ENCODE data around the gene NKPD1. TPM values are rescaled to one million over a fixed set of nuclear protein-coding genes. Genes with fewer than 3 reads are reported as not detected.

NKPD1 gene
- total RNA-seq, 2 donors from 2014 or later: 0.49 to 0.81 TPM

GRCh38 chr19:45200568-45200967 lies 39.8 kb upstream of the NKPD1 start:
- no peak for TF ChIP-seq CTCF (IDR thresholded peaks at IDR 0.05)
- Histone ChIP-seq H3K4me1 (ENCODE audit: control insufficient read depth in 1 of 2, low read depth in 2 of 2) (no peaks in the 10 kb centered on the region), H3K36me3 (no peaks in the 10 kb centered on the region), H3K4me3 (no peak overlapping the region), H3K27ac (no peak overlapping the region), H3K9me3 (no peaks in the 10 kb centered on the region), H3K27me3 (replicated peaks; ENCODE audit: insufficient read depth) (no peaks in the 10 kb centered on the region)
- DNase-seq (ENCODE audit: low spot score) (no peak), ATAC-seq (ENCODE audit: insufficient number of reproducible peaks, low FRiP score, low read depth) (no peak)

GRCh38 chr19:45195764-45196163 lies 35.0 kb upstream of the NKPD1 start:
- no peak for TF ChIP-seq CTCF (IDR thresholded peaks at IDR 0.05)
- DNase-seq (ENCODE audit: low spot score) (no peak), ATAC-seq (ENCODE audit: insufficient number of reproducible peaks, low FRiP score, low read depth) (no peak)
- no peaks in the 10 kb centered on the region for H3K27me3 ChIP-seq (replicated peaks; ENCODE audit: insufficient read depth)
- no peaks in the 10 kb centered on the region for H3K9me3 ChIP-seq
- no peak overlapping the region for H3K27ac ChIP-seq
- H3K36me3 ChIP-seq: no peaks in the 10 kb centered on the region
- H3K4me1 ChIP-seq (ENCODE audit: control insufficient read depth in 1 of 2, low read depth in 2 of 2): no peaks in the 10 kb centered on the region
- H3K4me3 ChIP-seq: no peak overlapping the region

GRCh38 chr19:45191375-45191774 lies 30.6 kb upstream of the NKPD1 start:
- DNase-seq (ENCODE audit: low spot score): no peak
- Histone ChIP-seq H3K4me1 (ENCODE audit: control insufficient read depth in 1 of 2, low read depth in 2 of 2) (no peaks in the 10 kb centered on the region), H3K36me3 (no peaks in the 10 kb centered on the region), H3K4me3 (no peak overlapping the region), H3K27me3 (replicated peaks; ENCODE audit: insufficient read depth) (no peaks in the 10 kb centered on the region), H3K9me3 (no peaks in the 10 kb centered on the region), H3K27ac (no peak overlapping the region)
- no peak for ATAC-seq (ENCODE audit: insufficient number of reproducible peaks, low FRiP score, low read depth)
- TF ChIP-seq CTCF (IDR thresholded peaks at IDR 0.05): no peak

- no peak for DNase-seq (ENCODE audit: low spot score)
- H3K9me3 ChIP-seq: no peaks in the 10 kb centered on the region
- H3K4me1 ChIP-seq (ENCODE audit: control insufficient read depth in 1 of 2, low read depth in 2 of 2): no peaks in the 10 kb centered on the region
- H3K36me3 ChIP-seq: no peaks in the 10 kb centered on the region
- H3K4me3 ChIP-seq: no peak overlapping the region
- no peak overlapping the region for H3K27ac ChIP-seq
- no peak for ATAC-seq (ENCODE audit: insufficient number of reproducible peaks, low FRiP score, low read depth)
- no peaks in the 10 kb centered on the region for H3K27me3 ChIP-seq (replicated peaks; ENCODE audit: insufficient read depth)
- TF ChIP-seq CTCF (IDR thresholded peaks at IDR 0.05): no peak
Measured at GRCh38 chr19:45189971-45190370, 29.2 kb upstream of the NKPD1 start.

GRCh38 chr19:45187421-45188100 lies 26.8 kb upstream of the NKPD1 start:
- no peaks in the 10 kb centered on the region for H3K27me3 ChIP-seq (replicated peaks; ENCODE audit: insufficient read depth)
- H3K27ac ChIP-seq: no peak overlapping the region
- peak; percentile 20 for TF ChIP-seq CTCF (IDR thresholded peaks at IDR 0.05)
- no peaks in the 10 kb centered on the region for H3K36me3 ChIP-seq
- no peaks in the 10 kb centered on the region for H3K4me1 ChIP-seq (ENCODE audit: control insufficient read depth in 1 of 2, low read depth in 2 of 2)
- DNase-seq (ENCODE audit: low spot score) (no peak), ATAC-seq (ENCODE audit: insufficient number of reproducible peaks, low FRiP score, low read depth) (no peak)
- H3K4me3 ChIP-seq: no peak overlapping the region
- H3K9me3 ChIP-seq: no peaks in the 10 kb centered on the region

Measured in thoracic aorta (tissue), 2 donors.